GM12891 (cell line): ENCODE data around the gene TRPM3.

ENCODE experiments used
- PAX5 ChIP-seq: IDR thresholded peaks from 2 replicates; pipeline ENCODE4 v1.6.1; 2011; ENCODE audit warnings: low read length, moderate library complexity, mild to moderate bottlenecking; ENCODE audit not compliant: insufficient read depth, severe bottlenecking
- POLR2A ChIP-seq: IDR thresholded peaks from 2 replicates; pipeline ENCODE4 v1.6.1; 2011; ENCODE audit warnings: low read depth, low read length, control low read depth
- POLR2AphosphoS5 ChIP-seq: IDR thresholded peaks from 2 replicates; pipeline ENCODE4 v1.6.1; 2011; ENCODE audit warnings: low read depth, low read length, control low read depth
- POU2F2 ChIP-seq: IDR thresholded peaks from 2 replicates; pipeline ENCODE4 v1.6.1; 2011; ENCODE audit warnings: low read depth, mild to moderate bottlenecking, control low read depth, low read length, moderate library complexity
- SPI1 ChIP-seq: IDR thresholded peaks from 2 replicates; pipeline ENCODE4 v1.6.1; 2011; ENCODE audit warnings: low read depth, low read length, control low read depth
- TAF1 ChIP-seq: IDR thresholded peaks from 2 replicates; pipeline ENCODE4 v1.6.1; 2011; ENCODE audit warnings: low read depth, low read length, control low read depth

DNA sequence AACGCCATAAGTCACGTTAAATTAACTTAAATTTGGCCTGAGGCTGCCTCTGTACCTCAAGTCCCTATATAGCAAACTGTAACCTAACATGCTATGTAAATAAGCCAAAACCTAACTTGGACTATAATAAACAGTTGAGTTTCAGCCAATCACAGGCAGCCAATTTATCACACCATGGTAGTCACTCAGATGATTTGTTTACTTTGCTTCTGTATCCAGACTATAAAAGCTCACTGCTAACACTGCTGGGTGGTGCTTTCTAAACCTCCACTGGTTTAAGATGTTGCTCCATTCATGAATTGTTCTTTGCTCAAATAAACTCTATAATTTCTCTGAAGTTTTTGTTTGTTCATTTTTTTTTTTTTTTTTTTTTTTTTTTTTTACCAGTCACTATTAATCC lies 62.8 kb downstream of the TRPM3 start:
- TF ChIP-seq TAF1, result no peak
- TF ChIP-seq POLR2AphosphoS5, result no peak
- TF ChIP-seq POLR2A, result no peak
- no peak for TF ChIP-seq POU2F2
- no peak for TF ChIP-seq PAX5
- no peak for TF ChIP-seq SPI1
